GM06990 (cell line): ENCODE measurements around the gene MED13L.

Source experiments
- DNase-seq: peaks from one replicate; pipeline ENCODE4 v3.0.0-alpha.2; 2011; ENCODE audit not compliant: insufficient read length; ENCODE audit errors: extremely low read depth
- H3K27me3 ChIP-seq: replicated peaks from 2 replicates; pipeline ENCODE4 v1.6.0; 2011; ENCODE audit warnings: low read length; ENCODE audit not compliant: control insufficient read depth, insufficient read depth
- H3K36me3 ChIP-seq: 2 replicates; pipeline ENCODE4 v1.5.1; 2011; ENCODE audit warnings: low read length; ENCODE audit not compliant: control insufficient read depth, insufficient read depth
- H3K4me3 ChIP-seq: replicated peaks from 2 replicates; pipeline ENCODE4 v1.5.1; 2011; ENCODE audit warnings: low read depth, mild to moderate bottlenecking, control low read depth, low read length
- CTCF ChIP-seq: IDR thresholded peaks from 2 replicates; pipeline ENCODE4 v1.5.1; 2011; ENCODE audit warnings: low read length, control low read depth, mild to moderate bottlenecking, inconsistent platforms; ENCODE audit not compliant: insufficient read depth, poor library complexity, severe bottlenecking

Gene MED13L

GRCh38 chr12:115943630-115944391 is 333.7 kb downstream of the MED13L start:
- TF ChIP-seq CTCF = no peak
- Histone ChIP-seq H3K27me3 (no peaks in the 10 kb centered on the region), H3K4me3 (no peak overlapping the region), H3K36me3 (no peaks in the 10 kb centered on the region)
- DNase-seq = no peak

GRCh38 chr12:115943310-115943629 is 334.2 kb downstream of the MED13L start:
- Histone ChIP-seq H3K4me3 (no peak overlapping the region), H3K36me3 (no peaks in the 10 kb centered on the region), H3K27me3 (no peaks in the 10 kb centered on the region)
- TF ChIP-seq CTCF = no peak
- no peak for DNase-seq

- no peak overlapping the region for H3K4me3 ChIP-seq
- no peak for DNase-seq
- H3K36me3 ChIP-seq = no peaks in the 10 kb centered on the region
- no peak for TF ChIP-seq CTCF
- H3K27me3 ChIP-seq = no peaks in the 10 kb centered on the region
Observed at GRCh38 chr12:115942346-115942745, 335.1 kb downstream of the MED13L start.

- H3K36me3 ChIP-seq = no peaks in the 10 kb centered on the region
- no peak for DNase-seq
- TF ChIP-seq CTCF = no peak
Observed at GRCh38 chr12:115941362-115941761, 336.1 kb downstream of the MED13L start.

GRCh38 chr12:115938794-115939377 is 338.6 kb downstream of the MED13L start:
- H3K4me3 ChIP-seq = no peak overlapping the region
- TF ChIP-seq CTCF = no peak
- no peaks in the 10 kb centered on the region for H3K36me3 ChIP-seq
- no peak for DNase-seq
- no peaks in the 10 kb centered on the region for H3K27me3 ChIP-seq

More at GRCh38 chr12:115941362-115941761, 336.1 kb downstream of the MED13L start:
- H3K4me3 ChIP-seq = no peak overlapping the region
- no peaks in the 10 kb centered on the region for H3K27me3 ChIP-seq
